GM12864 (cell line): ENCODE results near the gene CENPU.
A peak's percentile ranks its signal among the peaks of the same experiment; 100 is the strongest.
"Not testable (repeated sequence)": the region's sequence is repeated elsewhere in the genome, so short reads cannot be mapped to it uniquely, and the experiment has no call there.

Experiments
- DNase-seq: peaks from one replicate; pipeline ENCODE4 v3.0.0-alpha.2; 2011; ENCODE audit warnings: low read depth
- H3K4me3 ChIP-seq: 2 replicates; pipeline ENCODE4 v1.5.1; 2011; ENCODE audit warnings: mild to moderate bottlenecking, low read depth, low read length, control low read depth
- TF ChIP-seq, protein P1 (sequence below): IDR thresholded peaks from 2 replicates; pipeline ENCODE4 v1.5.1; 2011; ENCODE audit warnings: low read depth, mild to moderate bottlenecking, moderate library complexity, low read length, control low read depth, inconsistent platforms; ENCODE audit errors: missing control alignments

CENPU gene

DNA sequence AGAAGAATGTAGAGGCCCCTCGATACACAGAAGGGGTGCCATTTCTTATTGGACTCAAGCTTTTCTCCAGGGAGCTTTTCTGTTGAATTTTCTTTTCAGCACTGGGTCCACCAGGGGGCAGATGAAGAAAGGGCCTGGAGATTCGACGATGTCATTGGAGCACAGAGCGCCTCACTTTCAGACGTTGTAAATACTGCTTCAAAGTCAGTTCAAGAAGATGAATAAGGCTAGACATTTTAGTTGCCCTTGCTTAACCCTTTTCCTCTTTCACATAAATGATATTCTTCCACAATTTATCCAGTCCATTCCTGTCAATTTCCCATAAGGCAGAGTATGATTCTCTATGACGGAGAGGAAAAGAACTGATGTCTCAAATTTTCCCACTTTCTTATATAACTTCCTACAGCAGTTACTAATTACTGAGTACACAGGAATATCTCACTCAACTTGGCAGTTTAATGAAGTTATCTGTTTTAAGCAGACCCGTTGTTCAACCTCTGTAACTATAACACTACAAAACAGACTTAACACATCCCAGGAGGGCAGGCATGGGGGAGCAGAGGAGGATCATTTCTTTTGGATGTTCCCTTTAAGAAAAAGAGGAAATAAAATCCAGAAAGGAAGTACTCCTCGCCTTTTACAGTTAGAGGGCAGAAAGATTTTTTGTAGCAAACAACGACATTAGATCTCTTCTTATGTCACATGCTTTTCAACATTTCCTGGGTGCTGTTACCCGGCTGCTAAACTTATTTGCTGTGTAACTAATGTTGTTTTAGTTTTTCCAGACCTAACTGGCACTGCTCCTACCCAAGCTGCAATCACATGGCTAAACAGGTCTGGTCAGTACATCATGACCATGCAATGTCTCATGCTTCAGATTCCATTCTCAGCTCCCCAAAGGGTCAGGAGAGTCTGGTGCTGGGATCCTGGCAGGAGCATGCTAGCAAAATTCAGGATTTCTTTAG, 12.2 kb upstream of the CENPU start:
- TF ChIP-seq, protein P1, sequence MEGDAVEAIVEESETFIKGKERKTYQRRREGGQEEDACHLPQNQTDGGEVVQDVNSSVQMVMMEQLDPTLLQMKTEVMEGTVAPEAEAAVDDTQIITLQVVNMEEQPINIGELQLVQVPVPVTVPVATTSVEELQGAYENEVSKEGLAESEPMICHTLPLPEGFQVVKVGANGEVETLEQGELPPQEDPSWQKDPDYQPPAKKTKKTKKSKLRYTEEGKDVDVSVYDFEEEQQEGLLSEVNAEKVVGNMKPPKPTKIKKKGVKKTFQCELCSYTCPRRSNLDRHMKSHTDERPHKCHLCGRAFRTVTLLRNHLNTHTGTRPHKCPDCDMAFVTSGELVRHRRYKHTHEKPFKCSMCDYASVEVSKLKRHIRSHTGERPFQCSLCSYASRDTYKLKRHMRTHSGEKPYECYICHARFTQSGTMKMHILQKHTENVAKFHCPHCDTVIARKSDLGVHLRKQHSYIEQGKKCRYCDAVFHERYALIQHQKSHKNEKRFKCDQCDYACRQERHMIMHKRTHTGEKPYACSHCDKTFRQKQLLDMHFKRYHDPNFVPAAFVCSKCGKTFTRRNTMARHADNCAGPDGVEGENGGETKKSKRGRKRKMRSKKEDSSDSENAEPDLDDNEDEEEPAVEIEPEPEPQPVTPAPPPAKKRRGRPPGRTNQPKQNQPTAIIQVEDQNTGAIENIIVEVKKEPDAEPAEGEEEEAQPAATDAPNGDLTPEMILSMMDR, result peak; percentile 76
- DNase-seq, result peak; percentile 42
- no peak overlapping the region for H3K4me3 ChIP-seq

DNA sequence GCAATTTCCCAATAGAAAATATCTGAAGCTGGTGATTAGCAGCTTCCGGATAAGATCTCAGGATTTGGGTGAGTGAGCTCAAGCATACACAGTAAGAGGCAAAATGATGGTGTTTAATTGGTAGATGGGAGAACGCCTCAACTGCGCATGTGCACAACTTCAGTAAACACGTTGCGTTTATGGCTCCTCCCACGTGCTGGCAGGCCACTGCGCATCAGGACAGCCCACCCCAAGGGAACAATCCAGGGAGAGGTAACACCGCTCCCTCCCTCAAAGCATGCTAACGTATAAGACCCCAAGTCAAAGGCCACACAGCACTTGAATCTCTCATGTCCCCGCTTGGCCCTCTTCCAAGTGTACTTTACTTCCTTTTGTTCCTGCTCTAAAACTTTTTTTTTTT, 10.3 kb upstream of the CENPU start:
- no peak overlapping the region for H3K4me3 ChIP-seq
- TF ChIP-seq, protein P1, result no peak
- no peak for DNase-seq

DNA sequence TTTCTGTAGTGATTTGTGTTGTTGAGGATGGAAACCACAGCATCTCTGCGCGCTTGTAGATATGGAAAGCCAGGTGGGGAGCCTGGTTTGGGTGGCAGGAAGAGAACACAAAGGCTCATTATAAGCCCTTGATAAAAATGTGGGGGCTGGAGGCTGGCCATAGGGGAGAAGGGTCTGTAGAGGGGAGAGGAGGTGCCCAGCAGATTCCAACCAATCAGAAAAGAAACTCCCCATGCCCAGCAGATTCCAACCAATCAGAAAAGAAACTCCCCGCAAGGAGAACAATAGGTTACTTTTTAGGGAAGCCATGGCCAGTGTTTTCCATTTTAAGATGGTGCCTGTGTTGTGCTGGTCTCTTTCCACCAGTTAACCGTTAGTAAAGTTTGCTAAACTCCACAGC, 9.8 kb upstream of the CENPU start:
- H3K4me3 ChIP-seq, result no peak overlapping the region
- TF ChIP-seq, protein P1, result no peak
- DNase-seq, result no peak

DNA sequence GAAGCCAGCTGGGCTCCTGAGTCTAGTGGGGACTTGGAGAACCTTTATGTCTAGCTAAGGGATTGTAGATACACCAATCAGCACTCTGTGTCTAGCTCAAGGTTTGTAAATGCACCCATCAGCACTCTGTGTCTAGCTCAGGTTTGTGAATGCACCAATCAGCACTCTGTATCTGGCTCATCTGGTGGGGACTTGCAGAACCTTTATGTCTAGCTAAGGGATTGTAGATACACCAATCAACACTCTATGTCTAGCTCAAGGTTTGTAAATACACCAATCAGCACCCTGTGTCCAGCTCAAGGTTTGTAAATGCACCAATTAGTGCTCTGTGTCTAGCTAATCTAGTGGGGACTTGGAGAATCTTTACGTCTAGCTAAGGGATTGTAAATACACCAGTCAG, 7.8 kb upstream of the CENPU start:
- H3K4me3 ChIP-seq, DNase-seq: not testable (repeated sequence)

DNA sequence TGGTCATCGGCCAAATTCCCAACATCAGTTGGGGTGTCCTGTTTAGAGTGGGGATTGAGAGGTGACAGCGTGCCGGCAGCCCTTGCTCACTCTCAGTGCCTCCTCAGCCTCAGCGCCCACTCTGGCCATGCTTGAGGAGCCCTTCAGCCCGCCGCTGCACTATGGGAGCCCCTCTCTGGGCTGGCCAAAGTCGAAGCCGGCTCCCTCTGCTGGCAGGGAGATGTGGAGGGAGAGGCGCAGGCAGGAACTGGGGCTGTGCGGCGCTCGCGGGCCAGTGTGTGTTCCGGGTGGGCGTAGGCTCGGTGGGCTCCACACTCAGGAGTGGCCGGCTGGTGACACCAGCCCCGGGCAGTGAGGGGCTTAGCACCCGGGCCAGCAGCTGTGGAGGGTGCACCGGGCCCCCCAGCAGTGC, 7.1 kb upstream of the CENPU start:
- no peak for DNase-seq
- no peak overlapping the region for H3K4me3 ChIP-seq
- TF ChIP-seq, protein P1, result peak; percentile 8

DNA sequence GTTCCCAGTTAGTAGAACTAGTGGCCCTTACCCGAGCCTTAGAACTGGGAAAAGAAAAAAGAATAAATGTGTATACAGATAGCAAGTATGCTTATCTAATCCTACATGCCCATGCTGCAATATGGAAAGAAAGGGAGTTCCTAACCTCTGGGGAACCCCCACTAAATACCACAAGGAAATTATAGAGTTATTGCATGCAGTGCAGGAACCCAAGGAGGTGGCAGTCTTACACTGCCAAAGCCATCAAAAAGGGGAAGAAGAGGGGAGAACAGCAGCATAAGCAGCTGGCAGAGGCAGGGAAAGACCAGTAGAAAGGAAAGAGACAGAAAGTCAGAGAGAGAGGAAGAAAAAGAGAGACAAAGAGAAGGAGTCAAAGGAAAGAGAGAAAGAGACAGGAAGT, 5.7 kb upstream of the CENPU start:
- not testable (repeated sequence) for H3K4me3 ChIP-seq, DNase-seq

DNA sequence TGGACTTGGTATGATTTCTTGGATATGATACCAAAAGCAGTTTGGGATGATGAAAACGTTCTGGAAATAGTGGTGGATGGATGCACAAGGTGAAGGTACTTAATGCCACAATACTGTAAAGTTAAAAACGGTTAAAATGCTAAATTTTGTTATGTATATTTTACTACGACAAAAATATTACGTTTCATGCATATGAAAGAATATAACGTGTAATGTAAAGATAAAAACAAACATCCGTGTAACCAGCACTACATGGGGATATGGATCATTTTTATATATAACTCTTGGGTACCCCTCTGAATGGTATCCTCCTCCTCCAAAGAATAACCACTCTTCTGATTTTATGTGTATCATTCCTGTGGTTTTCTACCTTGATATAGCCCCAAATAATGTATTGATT, 862 bp upstream of the CENPU start:
- H3K4me3 ChIP-seq, result peak overlapping the region; percentile 72; the same call in 1 of the 2 replicates
- DNase-seq, result no peak

More for the DNA sequence above, 862 bp upstream of the CENPU start:
- TF ChIP-seq, protein P1, result no peak
